Stimulated activated CD8-positive, alpha-beta memory T cell treated with anti-CD3 and anti-CD28 coated beads, Interleukin-4, amount 100 ng/mL, for 1 hour (primary cell): Measurements from ENCODE around the gene PTGES3.

Source experiments
- DNase-seq, 2 donors: peaks; one replicate each; pipeline ENCODE4 v3.0.0-alpha.2; 2020; ENCODE audit warnings: low read depth in 2 of 2, low spot score in 1 of 2

The PTGES3 gene

DNA sequence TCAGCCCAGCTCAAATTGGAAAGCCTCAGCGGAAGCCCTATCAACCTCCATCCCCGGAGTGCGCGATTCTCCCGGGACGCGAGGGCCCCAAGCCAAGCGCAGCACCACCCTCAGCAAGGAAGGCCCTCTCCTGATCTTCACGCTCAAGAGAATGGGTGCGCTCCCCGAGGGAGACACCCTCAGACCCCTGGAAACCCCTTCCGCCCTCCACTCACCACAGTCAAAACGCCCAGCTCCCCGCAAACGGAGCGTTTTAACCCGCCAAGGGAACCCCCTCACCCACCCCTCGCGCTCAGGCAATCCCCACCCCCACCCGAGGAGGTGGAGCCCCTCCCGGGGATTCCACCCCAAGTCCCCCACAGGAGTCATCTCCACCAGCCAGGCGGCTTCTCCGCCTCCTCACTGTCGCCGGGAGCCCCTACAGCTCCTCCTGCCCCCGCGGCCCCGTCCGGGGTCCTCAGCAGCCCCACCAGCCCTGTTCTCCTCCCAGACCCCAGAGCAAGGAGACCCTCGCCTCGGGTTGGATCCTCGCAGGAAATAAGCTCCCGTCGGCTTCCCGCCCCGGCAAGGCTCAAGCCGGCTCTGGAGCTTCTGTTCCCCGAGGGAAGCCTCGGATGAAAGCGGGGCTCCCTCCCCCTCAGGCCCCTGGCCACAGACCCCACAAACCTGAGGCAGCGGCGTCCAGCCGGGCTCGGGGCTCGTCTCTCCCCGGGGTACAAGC lies 58.5 kb downstream of the PTGES3 start:
- no peak for DNase-seq

DNA sequence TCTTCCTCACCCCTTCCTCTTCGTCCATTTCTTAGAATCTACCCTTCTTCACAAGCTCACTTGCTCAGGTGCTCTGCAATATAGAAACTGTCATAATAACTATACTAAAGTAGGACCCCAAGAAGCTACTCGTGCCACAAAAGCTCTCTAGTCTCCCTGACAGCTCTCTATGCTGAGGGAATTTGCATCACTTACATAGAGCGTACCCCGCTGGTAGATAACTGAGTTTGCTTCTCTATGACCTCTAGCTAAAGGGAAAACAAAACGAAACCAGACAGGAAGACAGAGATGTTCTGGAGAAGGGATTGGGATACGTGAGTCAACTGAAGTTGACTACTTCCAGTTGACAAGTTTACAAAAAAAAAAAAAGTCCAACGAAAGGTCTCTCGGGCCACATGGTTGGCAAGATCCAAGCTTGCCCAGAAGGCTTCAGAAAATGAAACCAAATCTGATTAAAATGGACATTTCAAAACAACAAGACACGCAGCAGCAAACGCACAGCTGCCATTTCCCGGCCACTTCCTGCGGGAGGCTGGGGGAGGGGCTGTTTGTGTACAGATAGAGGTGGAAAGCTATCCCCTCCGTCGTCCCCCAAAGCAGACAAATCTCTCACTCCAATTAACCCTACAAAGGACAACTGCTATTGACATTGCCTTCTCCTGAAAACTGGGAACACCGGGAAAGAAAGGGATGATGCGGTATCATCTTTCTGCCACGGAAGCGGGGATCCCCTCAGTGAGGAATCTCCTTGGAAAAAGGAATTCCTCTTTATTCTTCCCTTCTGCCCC lies 59.2 kb downstream of the PTGES3 start:
- DNase-seq: peak in 1 of 2 donors; percentile 50

DNA sequence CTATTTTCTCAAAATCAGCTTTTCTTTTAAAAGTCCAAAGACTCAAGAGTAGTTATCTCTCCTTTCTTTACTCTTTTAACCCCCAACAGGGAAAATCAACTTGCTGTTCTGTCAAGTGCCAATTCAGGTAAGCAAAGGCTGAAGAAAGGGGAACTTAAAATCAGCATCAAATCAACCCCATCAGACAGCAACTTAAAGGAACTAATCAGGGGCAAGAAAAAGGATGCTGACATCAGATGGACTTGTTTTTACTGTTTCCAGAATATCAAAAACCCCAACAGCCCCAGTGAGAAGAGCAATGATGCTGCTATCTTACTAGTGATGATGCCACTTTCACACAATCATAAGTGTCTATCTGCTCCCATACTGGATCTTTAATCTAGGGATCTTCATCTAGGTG lies 61.4 kb downstream of the PTGES3 start:
- DNase-seq: no peak

DNA sequence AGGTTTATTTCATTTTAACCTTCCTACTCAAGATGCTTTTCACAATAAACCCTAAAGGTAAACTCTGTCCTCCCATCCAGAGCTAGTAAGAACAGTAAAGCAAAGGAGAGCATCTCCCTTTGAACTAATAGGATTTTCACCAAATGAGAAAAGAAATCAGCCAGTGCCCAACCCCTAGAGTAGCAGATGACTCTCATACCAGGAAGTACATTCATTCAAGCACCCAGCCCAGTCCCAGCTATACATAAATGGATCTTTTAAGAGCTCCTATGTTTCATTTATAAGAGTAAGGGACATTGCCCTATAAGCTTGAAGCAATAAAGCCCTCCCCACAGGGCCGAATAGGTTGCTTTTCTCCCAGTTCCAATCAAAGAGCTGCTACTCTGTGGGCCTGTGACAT lies 65.5 kb downstream of the PTGES3 start:
- DNase-seq: no peak

DNA sequence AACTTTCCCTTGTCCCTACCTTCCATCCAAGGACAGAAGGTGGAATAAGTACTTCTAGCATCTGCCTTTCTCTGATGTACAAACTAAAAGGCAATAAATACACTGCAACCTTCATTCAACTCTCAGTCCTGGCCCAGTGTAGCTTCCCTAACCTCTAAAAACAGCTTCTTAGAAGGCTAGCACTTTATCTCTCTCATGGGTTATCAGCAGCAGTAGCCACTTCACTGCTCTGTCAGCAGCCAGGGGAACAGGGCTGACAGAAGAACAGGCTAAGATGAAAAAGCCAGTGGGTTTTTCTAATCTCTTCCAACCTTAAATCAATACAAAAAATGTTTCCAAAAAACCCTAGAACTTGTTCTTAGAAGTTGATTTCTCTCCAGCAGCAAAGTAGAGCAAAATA lies 71.2 kb downstream of the PTGES3 start:
- DNase-seq: no peak

DNA sequence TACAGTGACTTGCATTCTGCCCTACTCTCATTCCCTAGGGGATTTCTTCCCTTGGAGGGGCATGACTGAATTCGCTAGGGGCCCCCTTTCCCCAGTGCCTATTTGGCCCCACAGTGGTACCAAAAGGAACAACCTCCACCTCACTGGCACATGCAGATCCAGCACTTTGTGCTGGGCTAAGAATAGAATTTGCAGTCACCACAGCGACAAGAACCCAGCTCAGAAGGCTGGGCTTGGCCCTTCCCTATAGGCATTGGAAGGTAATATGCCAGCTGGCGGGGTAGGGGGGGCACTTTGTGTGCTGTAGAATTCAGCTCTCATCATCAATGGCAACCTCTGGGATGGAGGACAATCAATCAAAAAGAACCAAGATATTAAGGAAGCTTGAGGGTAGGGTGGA lies 71.8 kb downstream of the PTGES3 start:
- DNase-seq: no peak

DNA sequence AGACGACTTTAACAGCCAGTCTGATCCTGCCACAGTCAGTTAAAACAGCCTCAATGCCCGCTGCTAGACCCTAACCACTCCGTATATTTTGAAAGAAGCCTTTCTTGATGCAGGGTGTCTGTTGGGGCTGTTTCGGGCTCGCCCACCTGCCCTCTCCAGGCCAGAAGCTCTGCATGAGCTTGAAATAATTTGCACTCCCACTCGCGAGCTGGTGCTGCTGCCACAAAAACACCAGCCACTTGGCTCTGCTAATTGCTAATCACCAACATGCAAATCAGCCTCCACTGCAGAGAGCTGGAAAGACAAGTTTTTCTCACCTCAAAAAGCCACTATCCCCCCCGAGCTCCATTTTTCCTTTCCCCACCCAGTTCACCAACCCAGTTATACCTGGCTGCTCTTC lies 73.5 kb downstream of the PTGES3 start:
- DNase-seq: no peak
